HepG2 (cell line): Measurements from ENCODE around the gene FOSB. TPM values are rescaled to one million over a fixed set of nuclear protein-coding genes. Genes with fewer than 3 reads are reported as not detected.

ENCODE experiments used
- ATRX ChIP-seq: sonication (generic); formaldehyde crosslinking; IDR thresholded peaks from 2 replicates; pipeline ENCODE4 v1.4.0; 2020; ENCODE audit warnings: missing genetic modification reagents, borderline replicate concordance
- EP300 ChIP-seq, 3 experiments: sonication (generic) in 1 of 3; formaldehyde crosslinking in 1 of 3; IDR thresholded peaks; 2 replicates each; pipeline versions ENCODE4 v1.5.1 to v1.6.1; 2011 to 2020; ENCODE audit warnings: low read depth in 2 of 3, low read length in 2 of 3, borderline replicate concordance in 1 of 3, improper control_type of control experiment in 1 of 3, mild to moderate bottlenecking in 1 of 3, missing genetic modification reagents in 1 of 3, moderate library complexity in 1 of 3
- HBP1 ChIP-seq: IDR thresholded peaks from 2 replicates; pipeline ENCODE4 v1.6.1; 2016; ENCODE audit warnings: low read depth, control low read depth
- KAT8 ChIP-seq: IDR thresholded peaks from 2 replicates; pipeline ENCODE4 v1.6.1; 2016; ENCODE audit warnings: missing genetic modification reagents, missing compliant biosample characterization
- PHB2 ChIP-seq: fragments of 450-650 bp; IDR thresholded peaks from 2 replicates; pipeline ENCODE4 v1.6.1; 2018; ENCODE audit not compliant: partially characterized antibody
- PHF8 ChIP-seq: sonication (generic); formaldehyde crosslinking; IDR thresholded peaks from 2 replicates; pipeline ENCODE4 v1.5.0; 2020; ENCODE audit warnings: missing genetic modification reagents
- PPARG ChIP-seq: conservative IDR thresholded peaks from 2 replicates; pipeline ENCODE4 v1.6.1; 2016; ENCODE audit warnings: missing biosample characterization, missing genetic modification reagents
- SSRP1 ChIP-seq: IDR thresholded peaks from 2 replicates; pipeline ENCODE4 v1.6.1; 2016; ENCODE audit warnings: control low read depth
- ZNF33B ChIP-seq: sonication (generic); formaldehyde crosslinking; IDR thresholded peaks from 2 replicates; pipeline ENCODE4 v1.5.1; 2020; ENCODE audit warnings: mild to moderate bottlenecking, missing genetic modification reagents
- ZNF564 ChIP-seq: sonication (generic); formaldehyde crosslinking; IDR thresholded peaks from 2 replicates; pipeline ENCODE4 v1.8.1; 2023; ENCODE audit warnings: mild to moderate bottlenecking, missing genetic modification reagents
- ZNF589 ChIP-seq: sonication (generic); formaldehyde crosslinking; conservative IDR thresholded peaks from 2 replicates; pipeline ENCODE4 v1.8.0; 2022; ENCODE audit warnings: mild to moderate bottlenecking, moderate library complexity, missing genetic modification reagents
- ZNF616 ChIP-seq: sonication (generic); formaldehyde crosslinking; IDR thresholded peaks from 2 replicates; pipeline ENCODE4 v1.5.0; 2020; ENCODE audit warnings: low read depth, mild to moderate bottlenecking, missing genetic modification reagents
- ZNF709 ChIP-seq: sonication (generic); formaldehyde crosslinking; IDR thresholded peaks from 2 replicates; pipeline ENCODE4 v1.5.0; 2020; ENCODE audit warnings: mild to moderate bottlenecking, missing genetic modification reagents
- ZNF737 ChIP-seq: sonication (generic); formaldehyde crosslinking; IDR thresholded peaks from 2 replicates; pipeline ENCODE4 v1.5.0; 2020; ENCODE audit warnings: missing genetic modification reagents, mild to moderate bottlenecking, borderline replicate concordance
- ZNF816 ChIP-seq: sonication (generic); formaldehyde crosslinking; IDR thresholded peaks from 2 replicates; pipeline ENCODE4 v1.8.0; 2022; ENCODE audit warnings: missing genetic modification reagents, mild to moderate bottlenecking, borderline replicate concordance
- polyA plus RNA-seq, 8 experiments: library from polyadenylated mRNA; depleted of rRNA in 3 of 8; stranded (reverse) in 7 of 8; unstranded in 1 of 8; fragments of >200 nt; fragmentation: Illumina TruSeq in 4 of 8; extraction: Trizol in 4 of 8; gene quantifications; 2 replicates each; pipeline versions ENCODE4 v1.2.1 to v1.2.3, GENCODE V29; 2011 to 2016; ENCODE audit warnings: low read depth in 4 of 8, missing spikeins in 1 of 8, mixed read lengths in 1 of 8; ENCODE audit not compliant: insufficient read depth in 1 of 8
- total RNA-seq, 5 experiments: library from RNA; depleted of rRNA; stranded (reverse); fragments of >200 nt; fragmentation: Illumina TruSeq; extraction: Trizol; gene quantifications; 2 replicates each; pipeline ENCODE4 v1.2.3, GENCODE V29; 2016; ENCODE audit warnings: low read depth in 1 of 5
- TF ChIP-seq, protein P1 (sequence below): sonication (generic); formaldehyde crosslinking; IDR thresholded peaks from 2 replicates; pipeline ENCODE4 v1.5.0; 2020; ENCODE audit warnings: missing genetic modification reagents, mild to moderate bottlenecking, borderline replicate concordance
- TF ChIP-seq, protein P2 (sequence below): sonication (generic); formaldehyde crosslinking; conservative IDR thresholded peaks from 2 replicates; pipeline ENCODE4 v1.5.0; 2020; ENCODE audit warnings: missing genetic modification reagents
- TF ChIP-seq, protein P3 (sequence below): sonication (generic); formaldehyde crosslinking; IDR thresholded peaks from 2 replicates; pipeline ENCODE4 v1.8.1; 2023; ENCODE audit warnings: mild to moderate bottlenecking, inconsistent platforms, moderate library complexity, missing genetic modification reagents, borderline replicate concordance
- TF ChIP-seq, protein P4 (sequence below): sonication (generic); formaldehyde crosslinking; IDR thresholded peaks from 2 replicates; pipeline ENCODE4 v1.8.0; 2022; ENCODE audit warnings: mild to moderate bottlenecking, missing genetic modification reagents, borderline replicate concordance

FOSB gene
- total and polyA plus RNA-seq, 2 of the 13 experiments (the other 11 are each of a cell fraction or from before 2014, with no cell fraction given): 2.8 to 6.0 TPM

DNA sequence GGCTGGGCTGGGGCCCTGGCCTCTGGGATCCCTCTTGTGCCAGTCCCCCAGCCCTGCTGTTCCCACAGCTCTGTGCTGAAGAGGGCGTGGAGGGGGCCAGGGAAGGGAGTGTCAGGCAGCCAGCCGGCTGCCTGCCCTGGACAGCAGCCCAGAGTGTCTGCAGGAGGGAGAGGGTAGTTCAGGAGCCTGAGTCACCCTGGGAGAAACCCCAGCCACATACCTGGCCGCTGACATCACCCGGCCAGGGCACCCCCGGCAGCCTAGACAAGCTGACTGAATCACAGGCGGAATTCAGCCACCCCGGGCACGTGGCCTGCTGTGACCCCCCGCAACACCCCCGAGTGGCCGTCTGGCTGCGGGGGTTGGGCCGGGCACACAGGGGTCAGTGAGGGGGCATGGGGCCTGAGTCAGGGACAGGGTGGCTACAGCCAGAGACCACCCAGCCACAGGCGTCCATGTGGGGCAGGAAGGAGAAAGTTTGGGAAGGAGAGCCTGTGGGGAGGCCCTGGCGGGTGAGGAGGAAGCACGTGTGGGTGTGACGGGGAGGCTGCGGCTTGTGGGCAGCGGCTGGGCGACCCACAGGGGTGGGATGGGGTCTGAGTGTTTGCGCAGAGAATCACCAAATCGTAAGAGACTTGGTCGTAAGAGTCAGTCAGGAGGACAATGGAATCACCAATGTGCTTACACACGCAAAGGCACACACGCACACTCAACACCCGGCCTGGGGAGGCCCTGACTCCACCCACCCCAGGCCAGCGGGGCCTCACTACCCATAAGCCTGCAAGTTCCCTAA is 11.9 kb upstream of the FOSB start (continued):
- TF ChIP-seq, protein P1, sequence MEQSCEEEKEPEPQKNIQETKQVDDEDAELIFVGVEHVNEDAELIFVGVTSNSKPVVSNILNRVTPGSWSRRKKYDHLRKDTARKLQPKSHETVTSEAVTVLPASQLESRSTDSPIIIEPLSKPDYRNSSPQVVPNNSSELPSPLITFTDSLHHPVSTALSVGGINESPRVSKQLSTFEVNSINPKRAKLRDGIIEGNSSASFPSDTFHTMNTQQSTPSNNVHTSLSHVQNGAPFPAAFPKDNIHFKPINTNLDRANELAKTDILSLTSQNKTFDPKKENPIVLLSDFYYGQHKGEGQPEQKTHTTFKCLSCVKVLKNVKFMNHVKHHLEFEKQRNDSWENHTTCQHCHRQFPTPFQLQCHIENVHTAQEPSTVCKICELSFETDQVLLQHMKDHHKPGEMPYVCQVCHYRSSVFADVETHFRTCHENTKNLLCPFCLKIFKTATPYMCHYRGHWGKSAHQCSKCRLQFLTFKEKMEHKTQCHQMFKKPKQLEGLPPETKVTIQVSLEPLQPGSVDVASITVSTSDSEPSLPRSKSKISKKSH (CRISPR knock-in tag): no peak
- TF ChIP-seq SSRP1 (CRISPR knock-in tag): no peak
- peak; percentile 66; the same call in 1 of the 2 replicates for TF ChIP-seq KAT8 (CRISPR knock-in tag)
- 0 out of 2 replicates have a peak, but pooled peaks have one; percentile 13 for TF ChIP-seq ZNF709 (CRISPR knock-in tag)
- no peak for TF ChIP-seq ATRX
- TF ChIP-seq, protein P2, sequence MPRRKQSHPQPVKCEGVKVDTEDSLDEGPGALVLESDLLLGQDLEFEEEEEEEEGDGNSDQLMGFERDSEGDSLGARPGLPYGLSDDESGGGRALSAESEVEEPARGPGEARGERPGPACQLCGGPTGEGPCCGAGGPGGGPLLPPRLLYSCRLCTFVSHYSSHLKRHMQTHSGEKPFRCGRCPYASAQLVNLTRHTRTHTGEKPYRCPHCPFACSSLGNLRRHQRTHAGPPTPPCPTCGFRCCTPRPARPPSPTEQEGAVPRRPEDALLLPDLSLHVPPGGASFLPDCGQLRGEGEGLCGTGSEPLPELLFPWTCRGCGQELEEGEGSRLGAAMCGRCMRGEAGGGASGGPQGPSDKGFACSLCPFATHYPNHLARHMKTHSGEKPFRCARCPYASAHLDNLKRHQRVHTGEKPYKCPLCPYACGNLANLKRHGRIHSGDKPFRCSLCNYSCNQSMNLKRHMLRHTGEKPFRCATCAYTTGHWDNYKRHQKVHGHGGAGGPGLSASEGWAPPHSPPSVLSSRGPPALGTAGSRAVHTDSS: no peak
- TF ChIP-seq PHB2: no peak
- no peak for TF ChIP-seq ZNF616 (CRISPR knock-in tag)
- TF ChIP-seq ZNF589 (CRISPR knock-in tag): no peak
- TF ChIP-seq, protein P3, sequence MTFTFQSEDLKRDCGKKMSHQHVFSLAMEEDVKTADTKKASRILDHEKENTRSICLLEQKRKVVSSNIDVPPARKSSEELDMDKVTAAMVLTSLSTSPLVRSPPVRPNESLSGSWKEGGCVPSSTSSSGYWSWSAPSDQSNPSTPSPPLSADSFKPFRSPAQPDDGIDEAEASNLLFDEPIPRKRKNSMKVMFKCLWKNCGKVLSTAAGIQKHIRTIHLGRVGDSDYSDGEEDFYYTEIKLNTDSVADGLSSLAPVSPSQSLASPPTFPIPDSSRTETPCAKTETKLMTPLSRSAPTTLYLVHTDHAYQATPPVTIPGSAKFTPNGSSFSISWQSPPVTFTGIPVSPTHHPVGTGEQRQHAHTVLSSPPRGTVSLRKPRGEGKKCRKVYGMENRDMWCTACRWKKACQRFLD (CRISPR knock-in tag): no peak
- peak; percentile 39 to 47; a peak in 1 of 4 replicates for TF ChIP-seq EP300 (IDR thresholded peaks at IDR 0.05; ENCODE audit: low read depth in 2 of 2, low read length in 2 of 2)
- TF ChIP-seq EP300 (CRISPR knock-in tag; IDR thresholded peaks at IDR 0.05; ENCODE audit: borderline replicate concordance): no peak
- TF ChIP-seq PPARG (CRISPR knock-in tag): 0 out of 2 replicates have a peak, but pooled peaks have one; percentile 53
- no peak for TF ChIP-seq ZNF737 (CRISPR knock-in tag)
- TF ChIP-seq ZNF564 (CRISPR knock-in tag): no peak
- TF ChIP-seq ZNF816: no peak
- TF ChIP-seq, protein P4, sequence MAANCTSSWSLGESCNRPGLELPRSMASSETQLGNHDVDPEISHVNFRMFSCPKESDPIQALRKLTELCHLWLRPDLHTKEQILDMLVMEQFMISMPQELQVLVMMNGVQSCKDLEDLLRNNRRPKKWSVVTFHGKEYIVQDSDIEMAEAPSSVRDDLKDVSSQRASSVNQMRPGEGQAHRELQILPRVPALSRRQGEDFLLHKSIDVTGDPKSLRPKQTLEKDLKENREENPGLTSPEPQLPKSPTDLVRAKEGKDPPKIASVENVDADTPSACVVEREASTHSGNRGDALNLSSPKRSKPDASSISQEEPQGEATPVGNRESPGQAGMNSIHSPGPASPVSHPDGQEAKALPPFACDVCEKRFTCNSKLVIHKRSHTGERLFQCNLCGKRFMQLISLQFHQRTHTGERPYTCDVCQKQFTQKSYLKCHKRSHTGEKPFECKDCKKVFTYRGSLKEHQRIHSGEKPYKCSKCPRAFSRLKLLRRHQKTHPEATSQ (CRISPR knock-in tag): no peak
- no peak for TF ChIP-seq PHF8 (CRISPR knock-in tag)
- no peak; the same call in 1 of the 2 replicates for TF ChIP-seq HBP1 (CRISPR knock-in tag)
- TF ChIP-seq ZNF33B: no peak
